Stomach (tissue), 19 donors: ENCODE data around the gene RBM39. TPM values are rescaled to one million over a fixed set of nuclear protein-coding genes. Genes with fewer than 3 reads are reported as not detected.
A peak's percentile ranks its signal among the peaks of the same experiment; 100 is the strongest.
"Not testable (repeated sequence)": the region's sequence is repeated elsewhere in the genome, so short reads cannot be mapped to it uniquely, and the experiment has no call there.

Experiments
- DNase-seq, 2 donors: peaks; one replicate each; pipeline versions ENCODE4 v3.0.0 to v3.0.0-alpha.2; 2013 to 2019
- H3K27ac ChIP-seq, 5 donors: fragments of 200-600 bp in 4 of 5; sonication (generic) in 4 of 5; one replicate each; pipeline ENCODE4 v1.5.1; 2013 to 2019; ENCODE audit warnings: mild to moderate bottlenecking in 1 of 5, moderate library complexity in 1 of 5
- H3K27me3 ChIP-seq, 3 donors: fragments of 200-600 bp; sonication (generic); one replicate each; pipeline ENCODE4 v1.5.1; 2017 to 2019; ENCODE audit warnings: mixed run types in 1 of 3
- H3K36me3 ChIP-seq, 4 donors: fragments of 200-600 bp; sonication (generic); 1 replicate in 3 of 4; 2 replicates in 1 of 4; pipeline ENCODE4 v1.5.1; 2016 to 2019
- H3K4me1 ChIP-seq, 4 donors: fragments of 200-600 bp; sonication (generic); one replicate each; pipeline ENCODE4 v1.5.1; 2016 to 2019
- H3K4me3 ChIP-seq, 4 donors: fragments of 200-600 bp; sonication (generic) in 3 of 4; one replicate each; pipeline ENCODE4 v1.5.1; 2016 to 2019; ENCODE audit warnings: mild to moderate bottlenecking in 1 of 4
- H3K9me3 ChIP-seq, 4 donors: fragments of 200-600 bp; sonication (generic); one replicate each; pipeline ENCODE4 v1.5.1; 2016 to 2019
- CTCF ChIP-seq, 7 experiments: fragments of 450-650 bp in 4 of 7; fragments of 200-600 bp in 3 of 7; sonication (generic) in 3 of 7; IDR thresholded peaks; one replicate each; pipeline ENCODE4 v1.5.1; 2016 to 2019; ENCODE audit warnings: antibody characterized with exemption in 7 of 7, control low read depth in 2 of 7, mild to moderate bottlenecking in 1 of 7
- EP300 ChIP-seq: sonication (generic); formaldehyde crosslinking; IDR thresholded peaks from one replicate; pipeline ENCODE4 v1.6.1; 2017; ENCODE audit warnings: antibody characterized with exemption
- POLR2A ChIP-seq, 4 donors: fragments of 450-650 bp; IDR thresholded peaks; one replicate each; pipeline ENCODE4 v1.6.1; 2016; ENCODE audit warnings: antibody characterized with exemption in 4 of 4, control low read depth in 2 of 4, mild to moderate bottlenecking in 1 of 4, moderate library complexity in 1 of 4
- POLR2AphosphoS5 ChIP-seq, 3 donors: sonication (generic); formaldehyde crosslinking; IDR thresholded peaks; one replicate each; pipeline ENCODE4 v1.6.1; 2016; ENCODE audit warnings: antibody characterized with exemption in 3 of 3
- WGBS, 5 donors: extraction: QIAGEN DNeasy Blood & Tissue Kit in 3 of 5; methylation state at CpG; one replicate each; pipeline versions ENCODE4 v1.1.5 to v1.1.7; 2013 to 2018; 5-methylcytosine and 5-hydroxymethylcytosine counted together
- intact Hi-C: fragments of 100-400 bp; cut with DNase I; formaldehyde crosslinking; loops from one replicate; pipeline ENCODE4 v1.15.1; 2023; ENCODE audit warnings: low total_unique reads
- long read RNA-seq, 10 donors: transcript quantifications; one replicate each; lab custom pipeline, GENCODE V29; 2026
- polyA plus RNA-seq, 3 donors: library from polyadenylated mRNA; stranded (reverse); fragments of 200-250 nt; gene quantifications; one replicate each; pipeline ENCODE4 v1.2.3, GENCODE V29; 2013
- total RNA-seq, 5 donors: library from RNA; depleted of rRNA; stranded (reverse); fragments of >200 nt; gene quantifications; one replicate each; pipeline versions ENCODE4 v1.1.0 to v1.2.3, GENCODE V29; 2014 to 2016
- donor health status: healthy with polysubstance abuse.
- donor health status: Bipolar disorder and iron deficiency.
- donor health status: healthy.

Gene RBM39
- 100 to 1,000 TPM; 358 to 770 (median 579) TPM for total RNA-seq
- polyA plus RNA-seq, result 100 to 1,000 TPM in 2 of 3 donors, 10 to 100 TPM in 1; 93.3 to 273 (median 119) TPM
- long read RNA-seq, donor 1, partial matches to known transcripts, result 25 of 44 reads
- long read RNA-seq, donor 1, other reads (novel, unspliced or antisense), result 0 of 44 reads
- long read RNA-seq, donor 2, transcript RBM39-201 (17 exons, 2,488 nt), result major isoform, 6 of 34 reads
- long read RNA-seq, donor 2, transcript RBM39-240 (6 exons, 759 nt), result major isoform, 6 of 34 reads
- long read RNA-seq, donor 2, partial matches to known transcripts, result 0 of 34 reads
- long read RNA-seq, donor 2, other reads (novel, unspliced or antisense), result 0 of 34 reads
- long read RNA-seq, donor 3, transcript RBM39-235 (3 exons, 436 nt), result minor isoform, 6 of 52 reads
- long read RNA-seq, donor 3, transcript RBM39-240 (6 exons, 759 nt), result major isoform, 7 of 52 reads
- long read RNA-seq, donor 3, partial matches to known transcripts, result 21 of 52 reads
- long read RNA-seq, donor 3, other reads (novel, unspliced or antisense), result 0 of 52 reads
- long read RNA-seq, donor 4, partial matches to known transcripts, result 0 of 5 reads
- long read RNA-seq, donor 4, other reads (novel, unspliced or antisense), result 0 of 5 reads
- long read RNA-seq, donor 5, full-length matches to known transcripts, result 38 of 111 reads
- long read RNA-seq, donor 5, partial matches to known transcripts, result 68 of 111 reads
- long read RNA-seq, donor 5, other reads (novel, unspliced or antisense), result 5 of 111 reads
- long read RNA-seq, donor 6, full-length matches to known transcripts, result 114 of 232 reads
- long read RNA-seq, donor 6, partial matches to known transcripts, result 108 of 232 reads
- long read RNA-seq, donor 6, other reads (novel, unspliced or antisense), result 10 of 232 reads
- long read RNA-seq, donor 7, transcript RBM39-241 (4 exons, 632 nt), result minor isoform, 5 of 87 reads
- long read RNA-seq, donor 7, transcript RBM39-201 (17 exons, 2,488 nt), result major isoform, 6 of 87 reads
- long read RNA-seq, donor 7, partial matches to known transcripts, result 60 of 87 reads
- long read RNA-seq, donor 7, other reads (novel, unspliced or antisense), result 0 of 87 reads
- long read RNA-seq, donor 8, full-length matches to known transcripts, result 72 of 111 reads
- long read RNA-seq, donor 8, partial matches to known transcripts, result 39 of 111 reads
- long read RNA-seq, donor 8, other reads (novel, unspliced or antisense), result 0 of 111 reads
- long read RNA-seq, donor 9, partial matches to known transcripts, result 30 of 60 reads
- long read RNA-seq, donor 9, other reads (novel, unspliced or antisense), result 0 of 60 reads
- long read RNA-seq, donor 10, transcript RBM39-240 (6 exons, 759 nt), result major isoform, 9 of 40 reads
- long read RNA-seq, donor 10, partial matches to known transcripts, result 5 of 40 reads
- long read RNA-seq, donor 10, other reads (novel, unspliced or antisense), result 0 of 40 reads

GRCh38 chr20:35741892-35742740 is at the start of gene RBM39:
RBM39 (minus strand) TSS chr20:35742260; CDS start chr20:35740874, 1,386 bp downstream.
- intact Hi-C loops, result no loop called here
- Histone ChIP-seq H3K27ac (peak within 1 kb of the TSS; percentile 93 to 100 (median 99)), H3K27me3 (no peaks in the 10 kb centered on the region), H3K4me1 (peaks cover 33 to 50% (median 43%) of the 10 kb centered on the region in 4 donors), H3K9me3 (no peaks in the 10 kb centered on the region), H3K36me3 (peaks cover 30 to 36% (median 35%) of the 10 kb centered on the region in 4 donors), H3K4me3 (peak within 1 kb of the TSS; percentile 62 to 80 (median 70))
- DNase-seq, result peak; percentile 100
- no peak for TF ChIP-seq EP300
- TF ChIP-seq POLR2AphosphoS5 (IDR thresholded peaks at IDR 0.05), result peak; percentile 98 to 99 (median 99)
- TF ChIP-seq POLR2A (IDR thresholded peaks at IDR 0.05), result peak in 2 of 4 donors; percentile 98
- peak in 3 of 7 experiments; percentile 22 to 63 (median 60) for TF ChIP-seq CTCF (IDR thresholded peaks at IDR 0.05)
- WGBS, 5 donors, result 0% methylated on average over 60 to 66 of the region's 66 CpGs

DNA sequence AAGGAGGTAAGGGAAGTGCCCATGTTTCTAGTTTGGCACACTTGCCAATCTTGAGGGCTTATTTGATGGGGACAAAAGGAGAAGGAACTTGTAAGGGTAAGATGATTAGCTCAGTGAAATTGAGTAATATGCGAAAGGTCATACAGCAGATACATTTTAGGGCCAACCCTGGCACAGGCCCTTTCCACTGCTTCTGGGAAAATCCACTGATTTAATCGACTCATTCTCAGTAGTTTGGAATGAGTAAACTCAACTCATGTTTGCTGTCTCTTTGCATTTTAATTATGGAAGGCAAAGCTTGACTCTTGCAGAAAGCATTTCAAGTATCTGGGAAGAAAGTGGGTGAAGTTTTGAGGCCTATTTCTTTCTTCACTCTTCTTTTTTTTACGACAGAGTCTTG is 49.8 kb upstream of the RBM39 start:
- peaks cover 0 to 26% (median 11%) of the 10 kb centered on the region in 4 donors for H3K36me3 ChIP-seq
- peak overlapping the region in 4 of 5 donors; percentile 10 to 72 (median 53) for H3K27ac ChIP-seq
- H3K4me3 ChIP-seq, result no peak overlapping the region
- peaks cover 1 to 47% (median 23%) of the 10 kb centered on the region in 4 donors for H3K4me1 ChIP-seq
- DNase-seq, result no peak
- 54 to 68% (median 60%) methylated on average over 3 of the region's 3 CpGs for WGBS, 5 donors
- H3K27me3 ChIP-seq, result no peaks in the 10 kb centered on the region
- intact Hi-C loops, result no loop called here
- H3K9me3 ChIP-seq, result no peaks in the 10 kb centered on the region
- TF ChIP-seq EP300 (no peak), POLR2AphosphoS5 (IDR thresholded peaks at IDR 0.05) (peak in 1 of 3 donors; percentile 53)

GRCh38 chr20:35791097-35791496 is 49.0 kb upstream of the RBM39 start:
- no peak for DNase-seq
- Histone ChIP-seq H3K9me3 (no peaks in the 10 kb centered on the region), H3K4me1 (peaks cover 0 to 41% (median 19%) of the 10 kb centered on the region in 4 donors), H3K4me3 (no peak overlapping the region), H3K36me3 (peaks cover 0 to 32% (median 12%) of the 10 kb centered on the region in 4 donors), H3K27me3 (no peaks in the 10 kb centered on the region), H3K27ac (peak overlapping the region in 1 of 5 donors; percentile 72)
- intact Hi-C loops, result no loop called here
- no peak for TF ChIP-seq POLR2AphosphoS5 (IDR thresholded peaks at IDR 0.05)
- no peak for TF ChIP-seq POLR2A (IDR thresholded peaks at IDR 0.05)
- no peak for TF ChIP-seq CTCF (IDR thresholded peaks at IDR 0.05)
- TF ChIP-seq EP300, result no peak
- WGBS, 5 donors, result 93 to 100% (median 99%) methylated on average over 1 to 5 of the region's 5 CpGs

DNA sequence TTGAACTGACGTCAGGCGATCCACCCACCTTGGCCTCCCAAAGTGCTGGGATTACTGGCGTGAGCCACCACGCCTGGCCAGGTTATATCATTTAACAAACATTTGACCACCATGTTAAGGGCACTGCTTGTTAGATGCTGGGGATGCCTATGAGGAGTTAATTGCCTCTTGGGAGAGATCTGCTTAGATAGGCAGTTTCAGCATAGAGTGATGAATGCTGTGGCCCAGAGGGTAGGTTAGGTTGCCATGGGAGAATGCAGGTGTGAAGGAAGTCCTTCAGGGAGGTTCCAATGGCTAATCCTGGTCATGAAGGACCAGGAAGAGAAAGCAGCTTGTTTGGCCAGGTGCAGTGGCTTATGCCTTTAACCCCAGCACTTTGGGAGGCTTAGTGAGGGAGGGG is 46.7 kb upstream of the RBM39 start:
- TF ChIP-seq POLR2AphosphoS5 (IDR thresholded peaks at IDR 0.05) (no peak), CTCF (IDR thresholded peaks at IDR 0.05) (no peak), EP300 (no peak), POLR2A (IDR thresholded peaks at IDR 0.05) (no peak)

GRCh38 chr20:35785541-35785940 is 43.5 kb upstream of the RBM39 start:
- H3K27me3 ChIP-seq, intact Hi-C loops, H3K9me3 ChIP-seq, DNase-seq, H3K27ac ChIP-seq, H3K4me3 ChIP-seq: not testable (repeated sequence)
- 92 to 99% (median 97%) methylated on average over 4 of the region's 4 CpGs for WGBS, 5 donors
- H3K4me1 ChIP-seq, result peaks cover 0 to 26% (median 5%) of the 10 kb centered on the region in 4 donors
- H3K36me3 ChIP-seq, result peaks cover 13 to 43% (median 34%) of the 10 kb centered on the region in 4 donors

More for the DNA sequence above, 46.7 kb upstream of the RBM39 start:
- H3K9me3 ChIP-seq, result no peaks in the 10 kb centered on the region
- WGBS, 5 donors, result 96 to 100% (median 98%) methylated on average over 4 of the region's 4 CpGs
- intact Hi-C loops, result no loop called here
- no peaks in the 10 kb centered on the region for H3K27me3 ChIP-seq
- H3K36me3 ChIP-seq, result peaks cover 0 to 32% (median 15%) of the 10 kb centered on the region in 4 donors
- H3K4me3 ChIP-seq, result no peak overlapping the region
- no peak for DNase-seq
- peaks cover 0 to 32% (median 17%) of the 10 kb centered on the region in 4 donors for H3K4me1 ChIP-seq
- H3K27ac ChIP-seq, result no peak overlapping the region

- Histone ChIP-seq H3K36me3 (peaks cover 13 to 46% (median 40%) of the 10 kb centered on the region in 4 donors), H3K4me1 (peaks cover 0 to 18% (median 6%) of the 10 kb centered on the region in 4 donors)
- H3K4me3 ChIP-seq, intact Hi-C loops, H3K27ac ChIP-seq, H3K27me3 ChIP-seq, DNase-seq, H3K9me3 ChIP-seq: not testable (repeated sequence)
- 87 to 98% (median 92%) methylated on average over 12 of the region's 12 CpGs for WGBS, 5 donors
Observed at GRCh38 chr20:35783811-35784210, 41.8 kb upstream of the RBM39 start.
